Uterus (tissue), 2 donors: ENCODE data around the gene NAA40.

Experiments
- POLR2A ChIP-seq, 2 donors: fragments of 450-650 bp; IDR thresholded peaks; one replicate each; pipeline ENCODE4 v1.6.1; 2016; ENCODE audit warnings: antibody characterized with exemption in 2 of 2, mild to moderate bottlenecking in 1 of 2, moderate library complexity in 1 of 2
- TF ChIP-seq, protein P1 (sequence below), 4 experiments: fragments of 200-600 bp in 2 of 4; fragments of 450-650 bp in 2 of 4; sonication (generic) in 2 of 4; IDR thresholded peaks; one replicate each; pipeline ENCODE4 v1.5.1; 2016 to 2019; ENCODE audit warnings: antibody characterized with exemption in 4 of 4, mild to moderate bottlenecking in 2 of 4, moderate library complexity in 1 of 4

DNA sequence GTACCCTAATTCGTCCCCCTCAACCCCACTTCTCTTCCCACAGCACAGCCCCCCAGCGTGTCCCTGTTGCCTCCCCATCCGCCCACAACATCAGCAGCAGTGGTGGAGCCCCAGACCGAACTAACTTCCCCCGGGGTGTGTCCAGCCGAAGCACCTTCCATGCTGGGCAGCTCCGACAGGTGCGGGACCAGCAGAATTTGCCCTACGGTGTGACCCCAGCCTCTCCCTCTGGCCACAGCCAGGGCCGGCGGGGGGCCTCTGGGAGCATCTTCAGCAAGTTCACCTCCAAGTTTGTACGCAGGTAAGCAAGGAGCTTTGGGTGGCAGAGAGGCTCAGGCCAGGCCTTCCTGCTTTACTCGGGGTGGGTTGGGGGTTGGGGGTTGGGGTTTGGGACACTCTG is 34.1 kb upstream of the NAA40 start:
- no peak for TF ChIP-seq POLR2A (IDR thresholded peaks at IDR 0.05)
- TF ChIP-seq, protein P1, sequence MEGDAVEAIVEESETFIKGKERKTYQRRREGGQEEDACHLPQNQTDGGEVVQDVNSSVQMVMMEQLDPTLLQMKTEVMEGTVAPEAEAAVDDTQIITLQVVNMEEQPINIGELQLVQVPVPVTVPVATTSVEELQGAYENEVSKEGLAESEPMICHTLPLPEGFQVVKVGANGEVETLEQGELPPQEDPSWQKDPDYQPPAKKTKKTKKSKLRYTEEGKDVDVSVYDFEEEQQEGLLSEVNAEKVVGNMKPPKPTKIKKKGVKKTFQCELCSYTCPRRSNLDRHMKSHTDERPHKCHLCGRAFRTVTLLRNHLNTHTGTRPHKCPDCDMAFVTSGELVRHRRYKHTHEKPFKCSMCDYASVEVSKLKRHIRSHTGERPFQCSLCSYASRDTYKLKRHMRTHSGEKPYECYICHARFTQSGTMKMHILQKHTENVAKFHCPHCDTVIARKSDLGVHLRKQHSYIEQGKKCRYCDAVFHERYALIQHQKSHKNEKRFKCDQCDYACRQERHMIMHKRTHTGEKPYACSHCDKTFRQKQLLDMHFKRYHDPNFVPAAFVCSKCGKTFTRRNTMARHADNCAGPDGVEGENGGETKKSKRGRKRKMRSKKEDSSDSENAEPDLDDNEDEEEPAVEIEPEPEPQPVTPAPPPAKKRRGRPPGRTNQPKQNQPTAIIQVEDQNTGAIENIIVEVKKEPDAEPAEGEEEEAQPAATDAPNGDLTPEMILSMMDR (IDR thresholded peaks at IDR 0.05) = no peak
